Measurements from ENCODE around the gene TWNK.

Gene TWNK

DNA sequence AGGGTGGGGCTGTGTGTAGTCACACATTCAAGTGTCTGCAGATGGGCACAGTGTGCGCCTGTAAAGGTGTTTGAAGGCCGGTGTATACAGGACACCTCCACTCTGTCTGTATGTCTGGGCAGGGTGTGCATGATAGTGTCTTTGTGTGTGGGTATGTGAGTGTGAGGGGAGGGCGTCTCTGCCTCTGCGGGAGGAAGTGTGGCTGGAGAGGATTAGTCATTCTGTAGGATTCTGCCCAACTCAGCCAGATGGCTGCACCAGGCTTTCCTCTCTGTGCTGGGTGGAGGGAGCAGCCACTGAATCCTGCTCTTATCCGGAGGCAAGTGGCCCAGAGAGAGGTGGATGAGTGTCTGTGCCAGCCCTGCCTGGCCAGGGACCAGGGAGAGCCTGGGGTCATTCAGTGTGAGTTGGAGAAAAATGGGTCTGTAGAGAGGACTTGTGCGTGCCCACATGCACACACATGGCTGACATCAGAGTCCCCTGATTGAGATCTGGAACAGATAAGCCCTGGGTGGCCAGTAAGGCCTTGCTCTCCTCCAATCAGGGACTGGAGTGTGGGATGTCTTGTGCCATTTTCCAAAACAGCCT, 45.4 kb downstream of the TWNK start (continued):
- TF ChIP-seq ZNF785 (tag by site-specific recombination; IDR thresholded peaks at IDR 0.05) (no peak), ZNF629 (tag by site-specific recombination; IDR thresholded peaks at IDR 0.05) (peak; percentile 73), OVOL3 (tag by site-specific recombination; IDR thresholded peaks at IDR 0.05) (no peak), ZNF561 (tag by site-specific recombination; IDR thresholded peaks at IDR 0.05; ENCODE audit: borderline replicate concordance) (no peak), ZNF426 (tag by site-specific recombination; IDR thresholded peaks at IDR 0.05) (no peak), ZNF423 (tag by site-specific recombination; IDR thresholded peaks at IDR 0.05) (no peak), ZNF311 (tag by site-specific recombination; IDR thresholded peaks at IDR 0.05; ENCODE audit: borderline replicate concordance) (no peak), SP3 (tag by site-specific recombination; IDR thresholded peaks at IDR 0.05) (no peak), ZNF791 (tag by site-specific recombination; IDR thresholded peaks at IDR 0.05) (no peak), PRDM1 (tag by site-specific recombination; IDR thresholded peaks at IDR 0.05) (no peak), KLF1 (tag by site-specific recombination; IDR thresholded peaks at IDR 0.05) (no peak), ZFP37 (tag by site-specific recombination; IDR thresholded peaks at IDR 0.05) (0 out of 2 replicates have a peak, but pooled peaks have one; percentile 68), ZNF202 (tag by site-specific recombination; IDR thresholded peaks at IDR 0.05; ENCODE audit: borderline replicate concordance) (no peak), SALL2 (tag by site-specific recombination; IDR thresholded peaks at IDR 0.05; ENCODE audit: borderline replicate concordance) (no peak), ZNF624 (tag by site-specific recombination; IDR thresholded peaks at IDR 0.05) (no peak), ZNF19 (tag by site-specific recombination; IDR thresholded peaks at IDR 0.05; ENCODE audit: low read depth) (no peak), KLF7 (tag by site-specific recombination; IDR thresholded peaks at IDR 0.05; ENCODE audit: borderline replicate concordance) (peak; percentile 37; the same call in 1 of the 2 replicates), PATZ1 (tag by site-specific recombination; IDR thresholded peaks at IDR 0.05) (peak; percentile 91), ZNF596 (tag by site-specific recombination; IDR thresholded peaks at IDR 0.05) (no peak), ZFP3 (tag by site-specific recombination; IDR thresholded peaks at IDR 0.05; ENCODE audit: low read depth) (no peak), SETDB1 (IDR thresholded peaks at IDR 0.05; ENCODE audit: insufficient read length, low read length) (no peak), ZNF280D (tag by site-specific recombination; IDR thresholded peaks at IDR 0.05) (no peak), ZNF214 (tag by site-specific recombination; IDR thresholded peaks at IDR 0.05; ENCODE audit: borderline replicate concordance) (no peak), HOXC10 (CRISPR knock-in tag; IDR thresholded peaks at IDR 0.05) (no peak), ZNF670 (tag by site-specific recombination; IDR thresholded peaks at IDR 0.05; ENCODE audit: low read depth) (no peak), SCRT1 (tag by site-specific recombination; IDR thresholded peaks at IDR 0.05; ENCODE audit: borderline replicate concordance) (no peak), ZEB2 (tag by site-specific recombination; IDR thresholded peaks at IDR 0.05) (peak; percentile 66)
- TF ChIP-seq, protein P1, sequence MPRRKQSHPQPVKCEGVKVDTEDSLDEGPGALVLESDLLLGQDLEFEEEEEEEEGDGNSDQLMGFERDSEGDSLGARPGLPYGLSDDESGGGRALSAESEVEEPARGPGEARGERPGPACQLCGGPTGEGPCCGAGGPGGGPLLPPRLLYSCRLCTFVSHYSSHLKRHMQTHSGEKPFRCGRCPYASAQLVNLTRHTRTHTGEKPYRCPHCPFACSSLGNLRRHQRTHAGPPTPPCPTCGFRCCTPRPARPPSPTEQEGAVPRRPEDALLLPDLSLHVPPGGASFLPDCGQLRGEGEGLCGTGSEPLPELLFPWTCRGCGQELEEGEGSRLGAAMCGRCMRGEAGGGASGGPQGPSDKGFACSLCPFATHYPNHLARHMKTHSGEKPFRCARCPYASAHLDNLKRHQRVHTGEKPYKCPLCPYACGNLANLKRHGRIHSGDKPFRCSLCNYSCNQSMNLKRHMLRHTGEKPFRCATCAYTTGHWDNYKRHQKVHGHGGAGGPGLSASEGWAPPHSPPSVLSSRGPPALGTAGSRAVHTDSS (tag by site-specific recombination; IDR thresholded peaks at IDR 0.05): no peak
- TF ChIP-seq, protein P2, sequence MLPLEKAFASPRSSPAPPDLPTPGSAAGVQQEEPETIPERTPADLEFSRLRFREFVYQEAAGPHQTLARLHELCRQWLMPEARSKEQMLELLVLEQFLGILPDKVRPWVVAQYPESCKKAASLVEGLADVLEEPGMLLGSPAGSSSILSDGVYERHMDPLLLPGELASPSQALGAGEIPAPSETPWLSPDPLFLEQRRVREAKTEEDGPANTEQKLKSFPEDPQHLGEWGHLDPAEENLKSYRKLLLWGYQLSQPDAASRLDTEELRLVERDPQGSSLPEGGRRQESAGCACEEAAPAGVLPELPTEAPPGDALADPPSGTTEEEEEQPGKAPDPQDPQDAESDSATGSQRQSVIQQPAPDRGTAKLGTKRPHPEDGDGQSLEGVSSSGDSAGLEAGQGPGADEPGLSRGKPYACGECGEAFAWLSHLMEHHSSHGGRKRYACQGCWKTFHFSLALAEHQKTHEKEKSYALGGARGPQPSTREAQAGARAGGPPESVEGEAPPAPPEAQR (tag by site-specific recombination; IDR thresholded peaks at IDR 0.05): no peak
- TF ChIP-seq, protein P3, sequence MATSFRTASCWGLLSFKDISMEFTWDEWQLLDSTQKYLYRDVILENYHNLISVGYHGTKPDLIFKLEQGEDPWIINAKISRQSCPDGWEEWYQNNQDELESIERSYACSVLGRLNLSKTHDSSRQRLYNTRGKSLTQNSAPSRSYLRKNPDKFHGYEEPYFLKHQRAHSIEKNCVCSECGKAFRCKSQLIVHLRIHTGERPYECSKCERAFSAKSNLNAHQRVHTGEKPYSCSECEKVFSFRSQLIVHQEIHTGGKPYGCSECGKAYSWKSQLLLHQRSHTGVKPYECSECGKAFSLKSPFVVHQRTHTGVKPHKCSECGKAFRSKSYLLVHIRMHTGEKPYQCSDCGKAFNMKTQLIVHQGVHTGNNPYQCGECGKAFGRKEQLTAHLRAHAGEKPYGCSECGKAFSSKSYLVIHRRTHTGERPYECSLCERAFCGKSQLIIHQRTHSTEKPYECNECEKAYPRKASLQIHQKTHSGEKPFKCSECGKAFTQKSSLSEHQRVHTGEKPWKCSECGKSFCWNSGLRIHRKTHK (tag by site-specific recombination; IDR thresholded peaks at IDR 0.05): no peak
